ENCODE results near the gene DMRTC2. TPM values are rescaled to one million over a fixed set of nuclear protein-coding genes. Genes with fewer than 3 reads are reported as not detected.

DMRTC2 gene
- total and polyA plus RNA-seq, 9 of the 15 experiments (the other 6 are each of a cell fraction or from before 2014, with no cell fraction given): 0.03 TPM; not detected in 8

GRCh38 chr19:41859618-41860418 is 15.0 kb downstream of the DMRTC2 start, which contains the start of gene RPS19 (continued):
- peak; percentile 98 for TF ChIP-seq ZBTB40 (IDR thresholded peaks at IDR 0.05)
- no peak for TF ChIP-seq ZBTB40 (CRISPR knock-in tag; IDR thresholded peaks at IDR 0.05)
- TF ChIP-seq ZNF318 (IDR thresholded peaks at IDR 0.05; ENCODE audit: borderline replicate concordance in 1 of 2, low read depth in 1 of 2): 0 out of 4 replicates have a peak, but pooled peaks of 1 of the 2 experiments have one; percentile 37
- TF ChIP-seq MXI1 (IDR thresholded peaks at IDR 0.05; ENCODE audit: low read depth, low read length): peak; percentile 36; the same call in 1 of the 2 replicates
- no peak for TF ChIP-seq ARID3A (IDR thresholded peaks at IDR 0.05; ENCODE audit: borderline replicate concordance, low read depth, low read length)
